PFSK-1 (cell line): ENCODE measurements around the gene DEFB129.

Experiments used
- FOXP2 ChIP-seq: optimal IDR thresholded peaks from 2 replicates; pipeline ENCODE3; 2011; ENCODE audit warnings: borderline replicate concordance, control low read depth, inconsistent platforms; ENCODE audit not compliant: insufficient read depth; ENCODE audit errors: extremely low read length, extremely low read depth
- POLR2AphosphoS5 ChIP-seq: IDR thresholded peaks from 2 replicates; pipeline ENCODE4 v1.6.1; 2012; ENCODE audit warnings: low read depth, mild to moderate bottlenecking, control low read depth, low read length, moderate library complexity
- SIN3A ChIP-seq: IDR thresholded peaks from 2 replicates; pipeline ENCODE4 v1.6.1; 2012; ENCODE audit warnings: mild to moderate bottlenecking, low read length, moderate library complexity, borderline replicate concordance; ENCODE audit not compliant: insufficient read depth
- TAF1 ChIP-seq: IDR thresholded peaks from 2 replicates; pipeline ENCODE4 v1.6.1; 2012; ENCODE audit warnings: low read length, control low read depth, borderline replicate concordance; ENCODE audit not compliant: insufficient read depth
- TF ChIP-seq, protein P1 (sequence below), 2 experiments: IDR thresholded peaks; 2 replicates each; pipeline versions ENCODE4 v1.6.1 to v1.8.0; 2011 to 2012; ENCODE audit warnings: low read depth in 2 of 2, low read length in 2 of 2, control low read depth in 1 of 2, inconsistent platforms in 1 of 2, mild to moderate bottlenecking in 1 of 2, moderate library complexity in 1 of 2; ENCODE audit not compliant: insufficient read depth in 1 of 2

DEFB129 gene

DNA sequence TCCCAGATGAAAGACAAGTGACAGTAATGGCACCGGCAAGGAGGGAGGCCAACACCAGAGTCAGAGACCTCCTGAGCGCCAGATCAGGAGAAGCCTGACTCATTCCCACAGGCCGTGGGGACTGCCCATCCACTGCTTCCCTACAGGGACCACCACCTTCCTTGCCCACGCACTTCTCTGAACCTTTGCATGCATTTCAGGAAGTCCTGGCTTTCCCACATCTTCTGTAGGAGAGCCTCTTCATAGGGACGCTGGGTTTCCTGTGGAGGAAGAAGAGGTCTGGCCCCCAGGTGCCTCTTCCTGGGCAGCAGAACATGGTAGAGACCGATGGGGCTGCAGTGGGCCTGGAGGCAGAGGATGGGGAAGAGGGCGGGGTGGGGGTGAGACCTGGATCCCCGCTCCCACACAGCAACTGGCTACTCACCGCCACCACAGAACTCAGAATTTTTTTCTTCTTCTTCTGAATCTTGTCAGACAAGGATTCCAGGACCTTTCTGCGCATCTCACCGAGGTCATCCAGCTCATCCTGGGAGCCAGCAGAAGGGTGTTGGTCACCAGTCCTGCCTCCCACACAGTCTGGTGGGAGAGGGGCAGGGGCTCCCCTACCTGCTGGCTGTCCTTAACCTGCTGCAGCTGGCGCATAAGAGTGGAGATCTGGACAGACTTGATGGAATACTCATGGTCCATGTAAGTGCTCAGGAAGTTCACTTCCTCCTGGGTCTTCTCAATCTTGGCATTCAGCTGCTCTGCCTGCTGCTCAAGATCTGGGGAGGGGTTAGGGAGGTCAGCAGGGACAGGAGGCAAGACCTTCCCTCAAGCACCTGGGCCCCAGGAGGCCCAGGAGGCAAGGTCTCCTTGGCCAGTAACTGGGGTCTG lies 49.8 kb downstream of the DEFB129 start:
- TF ChIP-seq SIN3A: no peak
- TF ChIP-seq, protein P1, sequence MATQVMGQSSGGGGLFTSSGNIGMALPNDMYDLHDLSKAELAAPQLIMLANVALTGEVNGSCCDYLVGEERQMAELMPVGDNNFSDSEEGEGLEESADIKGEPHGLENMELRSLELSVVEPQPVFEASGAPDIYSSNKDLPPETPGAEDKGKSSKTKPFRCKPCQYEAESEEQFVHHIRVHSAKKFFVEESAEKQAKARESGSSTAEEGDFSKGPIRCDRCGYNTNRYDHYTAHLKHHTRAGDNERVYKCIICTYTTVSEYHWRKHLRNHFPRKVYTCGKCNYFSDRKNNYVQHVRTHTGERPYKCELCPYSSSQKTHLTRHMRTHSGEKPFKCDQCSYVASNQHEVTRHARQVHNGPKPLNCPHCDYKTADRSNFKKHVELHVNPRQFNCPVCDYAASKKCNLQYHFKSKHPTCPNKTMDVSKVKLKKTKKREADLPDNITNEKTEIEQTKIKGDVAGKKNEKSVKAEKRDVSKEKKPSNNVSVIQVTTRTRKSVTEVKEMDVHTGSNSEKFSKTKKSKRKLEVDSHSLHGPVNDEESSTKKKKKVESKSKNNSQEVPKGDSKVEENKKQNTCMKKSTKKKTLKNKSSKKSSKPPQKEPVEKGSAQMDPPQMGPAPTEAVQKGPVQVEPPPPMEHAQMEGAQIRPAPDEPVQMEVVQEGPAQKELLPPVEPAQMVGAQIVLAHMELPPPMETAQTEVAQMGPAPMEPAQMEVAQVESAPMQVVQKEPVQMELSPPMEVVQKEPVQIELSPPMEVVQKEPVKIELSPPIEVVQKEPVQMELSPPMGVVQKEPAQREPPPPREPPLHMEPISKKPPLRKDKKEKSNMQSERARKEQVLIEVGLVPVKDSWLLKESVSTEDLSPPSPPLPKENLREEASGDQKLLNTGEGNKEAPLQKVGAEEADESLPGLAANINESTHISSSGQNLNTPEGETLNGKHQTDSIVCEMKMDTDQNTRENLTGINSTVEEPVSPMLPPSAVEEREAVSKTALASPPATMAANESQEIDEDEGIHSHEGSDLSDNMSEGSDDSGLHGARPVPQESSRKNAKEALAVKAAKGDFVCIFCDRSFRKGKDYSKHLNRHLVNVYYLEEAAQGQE (IDR thresholded peaks at IDR 0.05; ENCODE audit: insufficient read depth in 1 of 2, low read depth in 2 of 2, low read length in 2 of 2): no peak
- no peak for TF ChIP-seq FOXP2
- no peak for TF ChIP-seq TAF1
- TF ChIP-seq POLR2AphosphoS5: no peak

DNA sequence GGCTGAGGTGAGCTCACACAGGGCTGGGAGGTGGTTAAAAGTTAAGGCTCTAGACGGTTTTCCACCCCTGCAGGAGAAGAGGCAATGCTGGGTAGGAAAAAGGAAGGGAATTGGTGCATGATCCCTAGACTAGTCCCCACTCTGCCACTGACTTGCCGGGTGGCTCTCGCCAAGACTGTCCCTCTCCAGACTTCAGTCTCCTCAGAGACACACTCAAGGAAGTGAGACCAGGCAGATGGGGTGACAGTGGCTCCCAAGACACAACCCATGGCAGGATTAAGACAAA lies 50.4 kb downstream of the DEFB129 start:
- TF ChIP-seq, protein P1 (IDR thresholded peaks at IDR 0.05; ENCODE audit: insufficient read depth in 1 of 2, low read depth in 2 of 2, low read length in 2 of 2): no peak
- no peak for TF ChIP-seq SIN3A
- TF ChIP-seq POLR2AphosphoS5: no peak
- TF ChIP-seq FOXP2: no peak
- no peak for TF ChIP-seq TAF1

DNA sequence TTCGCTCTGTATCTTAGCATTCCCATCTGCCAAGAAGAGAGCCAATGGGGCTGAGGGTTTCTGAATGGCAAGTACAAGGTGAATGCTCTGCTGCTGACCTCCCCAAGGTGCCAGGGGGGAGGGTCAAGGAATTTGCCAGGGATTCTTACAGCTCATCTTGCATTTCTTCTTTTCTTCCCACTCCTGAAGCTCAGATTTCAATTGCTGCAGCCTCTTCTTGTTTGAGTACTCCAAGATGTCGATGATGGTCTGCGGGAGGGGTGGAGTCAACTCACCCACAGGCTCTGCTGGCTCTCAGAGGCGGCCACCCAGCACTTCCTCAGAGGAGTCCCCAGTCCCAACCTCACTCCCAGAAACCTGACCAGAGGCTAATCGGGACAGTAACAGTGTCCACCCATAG lies 51.1 kb downstream of the DEFB129 start:
- no peak for TF ChIP-seq POLR2AphosphoS5
- TF ChIP-seq FOXP2: no peak
- no peak for TF ChIP-seq TAF1
- no peak for TF ChIP-seq SIN3A
- TF ChIP-seq, protein P1 (IDR thresholded peaks at IDR 0.05; ENCODE audit: insufficient read depth in 1 of 2, low read depth in 2 of 2, low read length in 2 of 2): no peak

DNA sequence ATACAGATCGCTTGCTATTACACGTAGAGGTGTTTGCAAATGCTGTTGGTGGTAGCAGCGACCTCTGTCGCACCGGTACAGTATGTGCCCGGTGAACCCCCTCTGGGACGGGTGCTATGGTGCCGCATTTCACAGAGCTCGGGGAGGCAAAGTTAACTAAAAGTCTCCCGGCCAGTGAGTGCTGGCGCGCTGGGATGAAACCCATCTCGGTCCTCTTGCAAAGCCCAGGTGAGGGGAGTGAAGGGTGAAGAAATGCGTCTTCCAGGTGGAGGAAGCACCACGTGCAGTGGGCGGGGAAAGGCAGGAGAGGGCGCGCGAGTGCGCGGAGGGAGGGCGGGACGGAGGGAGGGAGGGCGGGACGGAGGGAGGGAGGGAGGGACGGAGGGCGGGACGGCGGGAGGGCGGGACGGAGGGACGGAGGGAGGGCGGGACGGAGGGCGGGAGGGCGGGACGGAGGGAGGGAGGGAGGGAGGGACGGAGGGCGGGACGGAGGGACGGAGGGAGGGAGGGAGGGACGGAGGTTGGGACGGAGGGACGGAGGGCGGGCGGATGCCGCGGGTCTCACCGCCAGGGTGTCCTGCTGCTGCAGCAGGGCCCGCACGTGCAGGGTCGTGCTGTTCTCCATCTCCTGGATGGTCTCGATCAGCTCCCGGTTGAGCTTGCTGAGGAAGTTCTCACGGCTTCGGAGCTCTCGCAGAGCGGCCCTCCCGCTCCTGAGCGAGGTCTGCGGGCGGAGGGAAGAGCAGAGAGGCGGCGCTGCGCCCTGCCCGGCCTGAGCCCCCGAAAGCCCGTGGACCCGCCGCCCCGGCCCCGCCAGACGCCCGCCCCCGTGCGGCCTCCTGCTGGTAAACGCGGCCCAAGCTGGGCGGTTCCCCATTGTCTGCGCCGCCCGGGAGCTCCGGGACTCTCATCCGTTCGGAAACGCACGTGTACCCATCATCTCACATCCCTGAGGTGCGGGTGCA lies 51.8 kb downstream of the DEFB129 start:
- no peak for TF ChIP-seq SIN3A
- TF ChIP-seq FOXP2: no peak
- TF ChIP-seq, protein P1 (IDR thresholded peaks at IDR 0.05; ENCODE audit: insufficient read depth in 1 of 2, low read depth in 2 of 2, low read length in 2 of 2): no peak
- no peak for TF ChIP-seq TAF1
- no peak for TF ChIP-seq POLR2AphosphoS5
